Measurements from ENCODE around the gene FAU. TPM values are rescaled to one million over a fixed set of nuclear protein-coding genes. Genes with fewer than 3 reads are reported as not detected.

The FAU gene
- 51.6 and 54.9 TPM in 2 replicates for total RNA-seq (2013; cell fraction: nucleolus; rRNA removed)
- total RNA-seq (2014; rRNA removed) = 1,083 and 1,263 TPM in 2 replicates
- 948 and 983 TPM in 2 replicates for total RNA-seq (2014; rRNA removed; fragmentation: Illumina TruSeq; extraction: Trizol)
- 1,347 and 1,414 TPM in 2 replicates for total RNA-seq (2021)
- polyA plus RNA-seq (2011; ENCODE audit: low read depth) = 1,320 TPM
- 583 and 615 TPM in 2 replicates for polyA plus RNA-seq (2011; rRNA removed)
- 882 and 1,174 TPM in 2 replicates for polyA plus RNA-seq (2011; cell fraction: cytosol; rRNA removed)
- polyA plus RNA-seq (2011; cell fraction: nucleus; rRNA removed) = 528 and 566 TPM in 2 replicates
- polyA plus RNA-seq (2012) = 1,474 and 2,106 TPM in 2 replicates
- polyA plus RNA-seq (2014; fragmentation: Illumina TruSeq; extraction: Trizol) = 129 and 706 TPM in 2 replicates
- polyA plus RNA-seq (2014; fragmentation: Nextera tagmentation; extraction: Ambion mirVana) = 100 to 1,000 TPM; 332 to 611 TPM
- 1,208 and 1,582 TPM in 2 replicates for polyA plus RNA-seq (2014; rRNA removed)
- polyA plus RNA-seq (2016; fragmentation: Nextera tagmentation; extraction: Ambion mirVana) = 1,000 to 10,000 TPM in 1 of 2 experiments, 100 to 1,000 TPM in 1; 997 to 1,103 TPM
- 206 and 381 TPM in 2 replicates for polyA minus RNA-seq (2011; rRNA and poly(A)+ RNA removed)
- 199 and 204 TPM in 2 replicates for polyA minus RNA-seq (2011; cell fraction: cytosol; rRNA and poly(A)+ RNA removed)
- polyA minus RNA-seq (2011; cell fraction: nucleus; rRNA and poly(A)+ RNA removed) = 126 and 152 TPM in 2 replicates
- Bru-seq, nascent RNA = percentile 99 among the genes with signal in this experiment
- percentile 100 among the genes with signal in this experiment for BruChase-seq, experiment 1, labeled RNA remaining after a 6-hour chase
- percentile 99 among the genes with signal in this experiment for BruChase-seq, experiment 2, labeled RNA remaining after a 2-hour chase
- long read RNA-seq, experiment 1, transcript FAU-207 (5 exons, 847 nt) = major isoform, 624 of 655 reads
- long read RNA-seq, experiment 1, transcript FAU-209 (4 exons, 697 nt) = minor isoform, 20 of 655 reads
- long read RNA-seq, experiment 1, partial matches to known transcripts = 2 of 655 reads
- long read RNA-seq, experiment 1, other reads (novel, unspliced or antisense) = 8 of 655 reads
- long read RNA-seq, experiment 2, transcript FAU-209 (4 exons, 697 nt) = minor isoform, 20 of 1,265 reads
- long read RNA-seq, experiment 2, transcript FAU-207 (5 exons, 847 nt) = major isoform, 1,234 of 1,265 reads
- long read RNA-seq, experiment 2, partial matches to known transcripts = 4 of 1,265 reads
- long read RNA-seq, experiment 2, other reads (novel, unspliced or antisense) = 4 of 1,265 reads

- ChIA-PET CTCF (interaction anchor here (0.5 to 3.1 kb wide), 21 partner anchors 9 to 334 kb away, joined by 3 to 40 read pairs (median 3); partner anchors contain the start of genes ARL2, CAPN1, POLA2 and SYVN1), SMC1A (ENCODE audit: uncharacterized antibody, unreplicated experiment) (interaction anchor here (0.8 to 3.5 kb wide), 10 partner anchors 9 to 318 kb away, joined by 3 to 15 read pairs (median 6); partner anchors contain the start of genes ARL2, BATF2, CAPN1 and SNX15), POLR2A (interaction anchor here (0.5 to 3.1 kb wide), 25 partner anchors 9 to 806 kb away, joined by 3 to 31 read pairs (median 4); partner anchors contain the start of genes ARL2, CAPN1, CDC42BPG and DPF2), RAD21 (ENCODE audit: unreplicated experiment) (interaction anchor here (0.7 to 3.3 kb wide), 13 partner anchors 9 to 343 kb away, joined by 3 to 34 read pairs (median 4); partner anchors contain the start of genes ARL2, CAPN1, SAC3D1 and SF1)
- in situ Hi-C loops (cut with MboI) (no loop called here), intact Hi-C loops (cut with micrococcal nuclease; ENCODE audit: unreplicated experiment) (no loop called here)
- peak; percentile 90 for ATAC-seq
- Histone ChIP-seq H2AFZ (ENCODE audit: control insufficient read depth, low read depth, low read length) (peak within 1 kb of the TSS; percentile 74), H4K20me1 (ENCODE audit: control insufficient read depth, insufficient read depth) (no peaks in the 10 kb centered on the region), H3K27ac (ENCODE audit: control insufficient read depth, insufficient read depth) (peak within 1 kb of the TSS; percentile 80), H3K4me2 (ENCODE audit: control insufficient read depth, insufficient read depth) (peak within 1 kb of the TSS; percentile 79), H3K9me3 (replicated peaks; ENCODE audit: control insufficient read depth, insufficient read depth, low read length) (no peaks in the 10 kb centered on the region), H3K36me3 (ENCODE audit: control insufficient read depth in 2 of 2, insufficient read depth in 2 of 2, low read length in 1 of 2) (peaks cover 15 to 38% of the 10 kb centered on the region in 2 experiments), H3K79me2 (ENCODE audit: control insufficient read depth, insufficient read depth, low read length) (peaks cover 43% of the 10 kb centered on the region), H3K4me1 (ENCODE audit: control insufficient read depth, insufficient read depth, low read length) (peaks cover 17% of the 10 kb centered on the region), H3K27me3 (replicated peaks in 1 of 2; ENCODE audit: control insufficient read depth in 2 of 2, insufficient read depth in 2 of 2, low read length in 1 of 2) (no peaks in the 10 kb centered on the region), H3K9ac (ENCODE audit: control insufficient read depth, insufficient read depth, low read length) (peak within 1 kb of the TSS; percentile 97), H3K4me3 (peak within 1 kb of the TSS; percentile 85)
- FAIRE-seq = peak; percentile 99
- DNase-seq (ENCODE audit: low read depth, low spot score) = peak; percentile 95
- BruUV-seq (replicated peaks) = TSS peak; percentile 83
- under 1% methylated on average over 64 of the region's 64 CpGs for WGBS (ENCODE audit: insufficient coverage, insufficient replicate concordance, low lambda C conversion rate, missing lambda C conversion rate)
- no peak for TF ChIP-seq ESRRA (IDR thresholded peaks at IDR 0.05; ENCODE audit: low read length)
- TF ChIP-seq NKRF (conservative IDR thresholded peaks at IDR 0.05) = peak; percentile 47
- TF ChIP-seq MYB (IDR thresholded peaks at IDR 0.05; ENCODE audit: borderline replicate concordance, low read depth, low read length) = no peak
- no peak for TF ChIP-seq CHD1 (IDR thresholded peaks at IDR 0.05; ENCODE audit: low read depth, low read length)
- TF ChIP-seq SKIL (IDR thresholded peaks at IDR 0.05; ENCODE audit: low read depth, poor library complexity, severe bottlenecking) = no peak
- TF ChIP-seq CHD2 (IDR thresholded peaks at IDR 0.05; ENCODE audit: borderline replicate concordance, low read depth, low read length) = peak; percentile 52; the same call in 1 of the 2 replicates
- peak in 1 of 2 experiments; percentile 48; a peak in 1 of 3 replicates for TF ChIP-seq EGR1 (IDR thresholded peaks at IDR 0.05; ENCODE audit: borderline replicate concordance in 1 of 2, low read depth in 2 of 2, low read length in 2 of 2)
- no peak; the same call in 1 of the 2 replicates for TF ChIP-seq LARP7 (IDR thresholded peaks at IDR 0.05)
- no peak for TF ChIP-seq TCF7 (IDR thresholded peaks at IDR 0.05; ENCODE audit: borderline replicate concordance)
- no peak for TF ChIP-seq PBX3 (IDR thresholded peaks at IDR 0.05; ENCODE audit: insufficient replicate concordance, low read depth, low read length)
Observed at GRCh38 chr11:65121865-65122696, at the start of gene FAU, which contains the start of gene MRPL49. TSS of gene FAU (minus strand) at chr11:65122134. CDS start at chr11:65121813, 321 bp downstream. TSS of gene MRPL49 (plus strand) at chr11:65122321. CDS start at chr11:65122347, 26 bp downstream.

Measured in GM12878 (cell line).